CMK (cell line): ENCODE measurements around the gene TRMT61B.
A peak's percentile ranks its signal among the peaks of the same experiment; 100 is the strongest.

ENCODE experiments used
- DNase-seq: peaks from one replicate; pipeline ENCODE4 v3.0.0-alpha.2; 2010; ENCODE audit warnings: low read depth

TRMT61B gene

DNA sequence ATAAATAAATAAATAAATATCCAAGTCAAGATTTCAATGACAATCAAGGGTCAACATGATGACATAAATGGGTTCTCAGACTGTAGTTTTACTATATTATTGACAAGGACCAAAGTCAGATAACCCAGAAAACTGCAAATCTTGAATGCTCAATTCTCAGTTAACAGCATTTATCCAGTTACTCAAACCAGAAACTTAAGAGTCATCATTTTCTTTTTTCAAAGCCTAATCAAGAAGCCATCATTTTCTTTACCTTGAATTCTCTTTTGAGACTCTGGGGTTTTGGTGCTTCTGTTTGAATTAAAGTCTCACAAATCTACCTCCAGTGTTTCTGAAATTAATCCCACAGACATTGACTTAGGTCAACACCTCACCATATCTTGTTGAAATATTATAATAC, 14.1 kb downstream of the TRMT61B start:
- no peak for DNase-seq

DNA sequence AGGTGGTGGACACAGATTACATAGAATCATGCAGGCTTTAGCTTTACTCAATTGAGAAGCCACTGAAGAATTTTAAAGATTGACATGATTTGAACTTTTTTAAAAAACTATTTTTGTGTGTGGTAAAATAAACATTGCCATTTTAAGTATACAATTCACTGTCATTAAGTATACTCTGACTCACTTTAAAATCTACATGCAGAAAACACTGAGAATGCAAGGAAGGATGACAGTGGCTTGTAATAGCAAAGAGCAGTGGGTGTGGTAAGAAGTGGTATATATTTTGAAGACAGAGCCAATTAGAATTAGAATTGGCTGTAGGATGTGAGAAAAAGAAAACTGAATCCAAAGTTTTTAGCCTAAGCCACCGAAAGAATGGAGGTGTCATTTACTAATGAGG, 14.9 kb downstream of the TRMT61B start:
- DNase-seq = no peak

DNA sequence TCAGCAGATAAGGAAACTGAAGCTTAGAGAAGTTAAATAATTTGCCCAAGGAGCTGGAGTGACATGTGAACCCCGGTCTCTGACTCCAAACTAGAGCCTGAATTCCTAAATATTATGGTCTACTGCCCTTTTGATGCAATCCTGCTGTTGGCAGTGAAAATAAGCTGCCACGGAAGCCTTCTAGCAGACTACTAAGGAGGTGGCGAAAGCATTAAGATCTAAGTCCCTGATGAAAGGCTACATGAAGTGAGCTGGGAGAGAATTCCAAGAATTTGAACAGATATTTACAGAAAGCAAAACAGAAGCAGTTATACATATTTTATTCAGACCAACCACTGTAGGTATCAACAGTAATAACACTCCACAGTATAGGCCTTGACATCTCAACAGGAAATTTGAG, 28.1 kb downstream of the TRMT61B start:
- no peak for DNase-seq

DNA sequence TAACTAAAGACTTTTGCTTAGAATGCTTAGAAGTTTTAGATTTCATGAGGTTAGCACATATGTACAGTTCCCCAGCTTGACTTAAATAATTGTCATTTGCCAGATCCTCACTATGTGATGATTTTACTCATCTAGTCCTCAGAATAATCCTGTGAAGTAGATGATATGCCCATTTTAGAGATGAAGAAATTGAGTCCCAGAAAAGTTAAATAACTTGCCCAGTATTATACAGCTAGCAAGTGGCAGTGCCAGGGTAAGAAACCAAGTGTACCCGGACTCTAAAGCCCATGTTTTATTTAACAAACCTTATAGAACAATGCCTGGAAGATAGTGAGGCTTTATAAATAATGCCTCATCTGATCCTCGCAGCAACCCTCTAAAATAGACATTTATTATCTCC, 31.1 kb downstream of the TRMT61B start:
- no peak for DNase-seq

DNA sequence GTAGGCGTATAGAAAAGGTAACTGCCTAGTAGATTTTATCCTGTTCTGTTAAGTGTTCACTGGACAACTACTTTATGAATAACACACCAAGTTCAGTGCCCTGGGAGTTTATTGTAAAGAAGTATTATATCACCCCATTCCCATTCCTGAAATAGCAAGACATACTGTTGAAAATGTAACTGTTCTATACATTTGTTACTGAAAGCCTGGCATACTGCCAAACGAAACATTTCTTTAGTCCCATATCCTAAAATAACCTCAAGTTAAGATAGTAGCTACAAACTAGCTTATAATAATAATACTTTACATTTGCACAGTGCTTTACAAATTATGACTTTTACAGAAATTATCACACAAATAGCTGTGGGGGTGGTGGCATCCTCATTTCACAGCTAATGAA, 34.3 kb downstream of the TRMT61B start:
- DNase-seq = no peak

DNA sequence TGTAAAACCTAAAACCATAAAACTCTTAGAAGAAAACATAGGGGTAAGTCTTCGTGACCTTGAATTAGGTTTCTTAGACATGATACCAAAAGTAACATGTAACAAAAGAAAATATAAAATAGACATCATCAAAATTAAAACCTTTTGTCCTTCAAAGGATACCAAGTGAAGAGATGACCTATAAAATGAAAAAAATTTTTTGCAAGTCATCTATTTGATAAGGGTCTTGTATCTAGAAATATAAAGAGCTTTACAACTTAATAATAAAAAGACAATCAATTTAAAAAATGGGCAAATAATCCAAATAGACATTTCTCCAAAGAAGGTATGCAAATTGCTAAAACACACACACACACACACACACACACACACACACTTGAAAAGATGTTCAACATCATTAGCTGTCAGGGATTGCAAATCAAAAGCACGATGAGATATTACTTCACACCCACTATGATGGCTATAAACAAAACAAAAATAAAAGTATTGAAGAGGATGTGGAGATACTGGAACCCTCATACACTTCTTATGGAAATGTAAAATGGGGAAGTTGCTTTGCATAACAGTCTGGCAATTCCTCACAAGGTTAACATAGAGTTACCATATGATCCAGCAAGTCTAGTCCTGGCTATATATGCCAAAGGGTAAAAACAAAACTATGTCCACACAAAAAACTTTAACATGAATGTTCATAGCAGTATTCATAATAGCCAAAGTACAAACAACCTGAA, 36.2 kb downstream of the TRMT61B start:
- no peak for DNase-seq

DNA sequence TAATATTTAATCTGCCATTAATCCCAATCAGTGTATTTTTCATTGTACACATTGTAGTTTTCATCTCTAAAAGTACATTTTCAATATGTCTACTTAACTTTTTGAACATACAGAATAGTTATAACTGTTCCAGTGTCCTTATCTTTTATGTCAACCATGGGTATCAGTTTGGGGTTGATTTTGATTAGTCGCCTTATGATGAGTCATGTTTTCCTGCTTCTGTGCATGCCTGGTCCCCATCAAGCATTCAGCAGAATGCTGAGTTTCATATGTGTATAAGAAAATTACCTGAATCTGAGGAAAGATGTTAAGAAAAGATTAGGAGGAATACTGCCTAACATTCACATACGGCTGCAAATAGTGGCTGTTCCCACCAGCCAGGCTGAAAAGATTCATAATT, 41.7 kb downstream of the TRMT61B start:
- no peak for DNase-seq

DNA sequence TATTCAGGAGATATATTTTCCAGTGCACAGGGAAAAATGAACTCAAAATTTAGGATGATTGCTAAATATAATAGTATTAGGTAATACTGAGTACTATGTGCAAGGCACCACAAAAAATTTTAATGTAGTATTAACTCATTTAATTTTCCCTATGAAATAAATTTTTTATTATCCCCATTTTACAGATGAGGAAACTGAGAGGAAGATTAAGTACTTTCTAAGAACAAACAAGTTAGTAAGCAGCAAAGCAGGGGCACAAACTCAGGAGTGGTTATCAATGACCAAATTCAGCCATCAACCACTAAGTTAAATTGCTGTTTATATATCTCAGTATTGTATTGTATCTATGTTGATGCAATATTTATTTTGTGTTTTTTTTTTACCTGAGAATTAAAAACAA, 45.2 kb downstream of the TRMT61B start:
- DNase-seq = no peak

DNA sequence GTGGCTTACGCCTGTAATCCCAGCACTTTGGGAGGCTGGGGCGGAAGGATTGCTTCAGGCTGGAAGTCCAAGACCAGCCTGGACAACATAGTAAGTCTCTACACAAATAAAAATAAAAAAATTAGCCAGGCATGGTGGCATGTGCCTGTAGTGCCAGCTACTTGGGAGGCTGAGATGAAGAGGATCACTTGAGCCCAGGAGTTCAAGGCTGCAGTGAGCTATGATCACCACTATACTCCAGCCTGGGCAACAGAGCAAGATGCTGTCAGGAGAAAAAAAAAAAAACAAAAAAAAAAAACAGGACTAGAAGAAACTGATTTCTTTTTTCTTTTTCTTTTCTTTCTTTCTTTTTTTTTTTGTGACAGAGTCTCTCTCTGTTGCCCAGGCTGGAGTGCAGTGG, 45.9 kb downstream of the TRMT61B start:
- DNase-seq = no peak

DNA sequence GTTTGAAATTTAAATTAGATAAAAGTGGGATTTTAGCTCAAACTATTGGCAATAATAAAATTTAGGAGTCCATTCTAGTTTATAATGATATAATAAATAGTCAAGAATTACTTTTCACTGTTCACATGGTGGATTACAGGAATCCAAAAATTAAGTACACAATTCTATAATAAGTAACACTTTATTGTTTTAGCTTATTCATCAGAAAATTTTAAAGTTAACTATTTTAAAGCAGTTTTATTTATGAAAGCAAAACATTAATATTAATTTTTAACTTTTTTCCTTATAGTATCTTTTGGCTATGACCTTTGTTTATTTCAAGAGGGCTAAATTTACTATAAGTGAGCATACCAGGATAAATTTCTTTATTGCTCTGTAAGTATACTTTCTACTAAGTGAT, 48.1 kb downstream of the TRMT61B start:
- no peak for DNase-seq

DNA sequence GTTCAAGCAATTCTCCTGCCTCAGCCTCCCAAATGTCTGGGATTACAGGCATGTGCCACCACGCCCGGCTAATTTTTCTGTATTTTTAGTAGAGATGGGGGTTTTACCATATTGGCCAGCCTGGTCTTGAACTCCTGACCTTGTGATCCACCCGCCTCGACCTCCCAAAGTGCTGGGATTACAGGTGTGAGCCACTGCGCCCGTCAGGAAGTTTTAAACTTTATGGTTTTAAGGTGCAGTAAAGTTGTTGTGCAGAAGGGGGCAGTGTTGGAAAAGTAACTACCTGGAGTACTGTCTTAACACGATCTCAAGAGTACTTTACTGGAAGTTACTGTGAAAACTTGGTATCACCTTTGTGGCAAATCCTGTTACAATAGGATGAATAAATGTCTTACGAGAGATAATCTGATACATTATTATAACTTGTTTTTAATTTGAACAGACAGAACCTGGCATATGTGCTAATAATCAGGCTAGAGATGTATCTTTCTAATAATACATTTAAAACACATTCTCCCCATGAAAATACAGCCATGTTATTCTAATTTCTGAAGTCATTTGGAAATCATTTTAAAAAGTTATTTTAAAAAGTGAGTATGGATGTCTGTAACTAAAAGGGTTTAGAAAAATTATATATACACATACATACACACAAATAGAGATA, 48.7 kb downstream of the TRMT61B start:
- peak; percentile 8 for DNase-seq

DNA sequence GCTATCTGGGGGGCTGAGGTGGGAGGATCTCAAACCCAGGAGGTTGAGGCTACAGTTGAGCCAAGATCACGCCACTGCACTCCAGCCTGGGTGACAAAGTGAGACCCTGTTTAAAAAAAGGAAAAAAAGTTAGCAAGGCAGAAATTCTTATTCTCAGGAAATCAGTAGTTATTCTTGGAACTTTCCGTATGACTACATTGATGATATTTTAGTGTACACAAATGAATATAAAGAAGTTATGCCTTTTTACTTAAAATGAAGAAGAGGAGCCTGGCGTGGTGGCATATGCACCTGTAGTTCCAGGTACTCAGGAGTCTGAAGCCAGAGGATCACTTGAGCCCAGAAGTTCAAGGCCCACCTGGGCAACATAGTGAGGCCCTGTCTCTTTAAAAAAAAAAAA, 52.1 kb downstream of the TRMT61B start:
- no peak for DNase-seq

DNA sequence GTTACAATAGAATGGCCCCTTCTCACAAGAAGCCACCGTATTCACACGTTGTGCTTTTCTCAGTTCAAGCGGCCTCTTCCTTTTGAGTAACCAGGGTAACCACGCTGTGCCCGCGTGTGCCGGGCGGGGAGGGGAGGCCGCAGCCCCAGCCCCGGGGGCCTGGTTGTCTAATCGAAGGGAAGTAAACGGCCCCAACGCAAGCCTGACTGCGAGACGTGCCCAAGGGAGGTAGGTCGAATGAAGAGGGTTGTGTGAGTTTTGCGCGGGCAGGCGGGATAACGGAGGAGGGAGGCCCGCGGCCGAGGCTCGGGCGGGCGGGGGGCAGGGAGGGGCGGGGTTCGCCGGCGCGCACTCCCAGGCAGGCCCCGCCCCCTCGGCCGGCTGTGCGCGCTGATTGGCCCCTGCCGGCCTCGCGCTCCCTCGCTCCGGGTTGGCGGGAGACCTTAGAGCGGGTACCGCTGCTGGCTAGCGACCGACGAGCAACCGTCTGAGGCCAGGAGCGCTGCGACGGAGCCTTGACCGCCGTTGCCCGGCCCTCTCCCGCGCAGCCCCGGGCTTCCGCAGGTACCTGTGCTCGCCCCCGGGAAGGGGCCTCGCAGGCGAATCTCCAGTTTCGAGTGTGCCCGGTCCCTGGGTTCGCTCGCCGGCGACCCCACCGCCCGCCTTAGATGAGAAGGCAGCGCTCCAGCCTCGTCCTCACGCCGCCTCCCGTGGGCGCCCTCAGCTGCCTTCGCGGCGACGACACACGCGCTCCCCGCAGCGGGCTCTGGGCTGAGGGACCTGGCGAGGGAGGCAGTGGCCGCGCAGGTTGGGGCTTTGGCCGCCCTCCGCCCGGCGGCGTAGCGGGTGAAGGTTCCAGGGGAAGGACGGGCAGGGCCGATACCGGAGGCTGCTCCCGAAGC, 59.5 kb downstream of the TRMT61B start, which contains the start of gene SPDYA:
SPDYA (plus strand) TSS at position 451 of the 902 bp plus-strand sequence. CDS start 5,181 bp downstream, outside the sequence.
- peak; percentile 44 for DNase-seq

DNA sequence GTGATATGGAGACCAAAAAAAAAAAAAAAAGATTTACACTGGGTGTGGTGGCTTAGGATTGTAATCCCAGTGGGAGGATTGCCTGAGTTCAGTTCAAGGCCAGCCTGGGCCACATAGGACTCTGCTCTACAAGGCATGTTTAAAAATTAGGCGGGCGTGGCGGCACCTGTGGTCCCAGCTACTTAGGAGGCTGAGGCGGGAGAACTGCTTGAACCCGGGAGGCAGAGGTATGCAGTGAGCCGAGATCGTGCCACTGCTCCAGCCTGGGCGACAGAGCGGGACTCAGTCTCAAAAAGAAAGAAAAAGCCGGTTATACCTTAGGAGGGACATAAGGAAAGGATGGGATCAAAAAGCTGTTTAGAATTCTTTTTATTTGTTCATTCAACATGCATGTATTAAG, 60.2 kb downstream of the TRMT61B start:
- no peak for DNase-seq

DNA sequence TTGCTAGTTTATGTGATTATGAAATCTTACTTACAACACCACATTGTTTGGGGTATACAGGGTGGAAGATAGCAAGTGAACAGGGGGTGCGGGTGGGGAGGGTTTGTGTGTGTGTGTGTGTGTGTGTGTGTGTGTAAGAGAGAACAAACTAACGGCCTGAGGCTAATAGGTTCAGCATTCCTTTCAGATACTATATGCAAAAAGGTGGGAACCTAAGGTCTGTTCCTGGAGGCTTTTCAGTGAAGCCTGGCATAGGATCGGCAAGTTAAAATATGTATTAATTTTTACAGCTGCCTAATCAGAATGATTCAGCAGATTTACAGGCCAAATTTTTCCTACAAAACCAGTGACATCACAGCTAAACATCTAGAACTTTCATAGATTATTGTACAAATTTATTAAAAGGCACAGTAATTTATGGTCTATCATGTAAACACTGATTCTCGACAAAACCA, 67.1 kb downstream of the TRMT61B start:
- DNase-seq = no peak

DNA sequence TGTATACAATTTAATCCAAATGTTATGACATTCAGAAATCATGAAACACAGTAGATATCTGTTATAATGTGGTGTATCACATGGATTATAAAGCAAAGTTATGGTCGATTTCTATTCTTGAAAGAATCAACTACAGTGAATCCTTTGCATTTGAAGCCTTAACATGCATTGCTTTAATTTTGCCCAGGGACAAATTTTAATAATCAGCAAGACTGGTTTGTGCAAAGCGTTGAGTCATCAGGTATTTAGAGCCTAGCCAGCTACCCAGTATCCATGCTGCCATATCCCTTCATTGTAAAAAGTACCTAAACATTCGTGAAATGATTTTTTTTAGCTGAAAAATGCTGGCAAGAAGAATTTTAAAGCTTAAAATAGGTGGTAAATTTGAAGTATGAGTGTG, 68.4 kb downstream of the TRMT61B start:
- no peak for DNase-seq
